ENCODE results near the gene CCND1. TPM values are rescaled to one million over a fixed set of nuclear protein-coding genes. Genes with fewer than 3 reads are reported as not detected.

CCND1 gene
- total RNA-seq, 1 experiment from 2014 or later = 2,517 TPM

DNA sequence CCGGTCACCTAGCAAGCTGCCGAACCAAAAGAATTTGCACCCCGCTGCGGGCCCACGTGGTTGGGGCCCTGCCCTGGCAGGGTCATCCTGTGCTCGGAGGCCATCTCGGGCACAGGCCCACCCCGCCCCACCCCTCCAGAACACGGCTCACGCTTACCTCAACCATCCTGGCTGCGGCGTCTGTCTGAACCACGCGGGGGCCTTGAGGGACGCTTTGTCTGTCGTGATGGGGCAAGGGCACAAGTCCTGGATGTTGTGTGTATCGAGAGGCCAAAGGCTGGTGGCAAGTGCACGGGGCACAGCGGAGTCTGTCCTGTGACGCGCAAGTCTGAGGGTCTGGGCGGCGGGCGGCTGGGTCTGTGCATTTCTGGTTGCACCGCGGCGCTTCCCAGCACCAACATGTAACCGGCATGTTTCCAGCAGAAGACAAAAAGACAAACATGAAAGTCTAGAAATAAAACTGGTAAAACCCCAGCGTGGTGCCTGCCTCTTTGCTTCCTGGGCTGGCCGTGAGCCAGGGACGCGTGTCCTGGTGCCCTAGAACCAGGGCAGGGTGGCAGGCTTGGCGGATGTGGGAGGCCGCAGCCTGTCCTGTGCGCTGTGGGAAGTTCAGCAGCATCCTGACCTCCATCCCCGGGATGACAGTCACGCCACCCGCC, 13.2 kb downstream of the CCND1 start:
- H3K4me3 ChIP-seq (ENCODE audit: low read depth, low read length, poor library complexity, severe bottlenecking) = no peak overlapping the region
- ChIA-PET CTCF (interaction anchor here (1.5 kb wide), 1 partner anchor 17 kb away, joined by 5 read pairs; no protein-coding TSS in a partner anchor), POLR2A (ENCODE audit: low non-redundant PET) (no interaction called here)
- BruUV-seq (replicated peaks) = no TSS peak
- peak overlapping the region; percentile 99 for H3K27ac ChIP-seq (ENCODE audit: low read depth, low read length, poor library complexity, severe bottlenecking)
- H3K36me3 ChIP-seq (ENCODE audit: insufficient read depth, low read length, poor library complexity, severe bottlenecking) = peaks cover 57% of the 10 kb centered on the region
- no peaks in the 10 kb centered on the region for H3K9me3 ChIP-seq (ENCODE audit: low read depth, low read length, poor library complexity, severe bottlenecking)
- no peak for TF ChIP-seq EZH2 (IDR thresholded peaks at IDR 0.05; ENCODE audit: borderline replicate concordance, low read depth, low read length, poor library complexity, severe bottlenecking)
- no peak for TF ChIP-seq CTCF (conservative IDR thresholded peaks at IDR 0.05; ENCODE audit: low read depth, low read length)
- no peak for DNase-seq (ENCODE audit: low spot score)
- peaks cover 66% of the 10 kb centered on the region for H3K4me1 ChIP-seq (ENCODE audit: insufficient read depth, low read length, poor library complexity, severe bottlenecking)
- intact Hi-C loops (cut with micrococcal nuclease; ENCODE audit: unreplicated experiment) = no loop called here
- no peaks in the 10 kb centered on the region for H3K27me3 ChIP-seq (replicated peaks; ENCODE audit: insufficient read depth, low read depth, low read length, poor library complexity)

- BruUV-seq (replicated peaks) = no TSS peak
- CTCF ChIA-PET = interaction anchor here (1.3 kb wide), 1 partner anchor 15 kb away, joined by 3 read pairs; no protein-coding TSS in a partner anchor
- H3K36me3 ChIP-seq (ENCODE audit: insufficient read depth, low read length, poor library complexity, severe bottlenecking) = peaks cover 49% of the 10 kb centered on the region
Observed at GRCh38 chr11:69654660-69655478, 13.9 kb downstream of the CCND1 start.

GRCh38 chr11:69655479-69656428, 14.8 kb downstream of the CCND1 start:
- Histone ChIP-seq H3K4me1 (ENCODE audit: insufficient read depth, low read length, poor library complexity, severe bottlenecking) (peaks cover 50% of the 10 kb centered on the region), H3K4me3 (ENCODE audit: low read depth, low read length, poor library complexity, severe bottlenecking) (no peak overlapping the region), H3K27me3 (replicated peaks; ENCODE audit: insufficient read depth, low read depth, low read length, poor library complexity) (no peaks in the 10 kb centered on the region), H3K27ac (ENCODE audit: low read depth, low read length, poor library complexity, severe bottlenecking) (peak overlapping the region; percentile 99), H3K36me3 (ENCODE audit: insufficient read depth, low read length, poor library complexity, severe bottlenecking) (peaks cover 41% of the 10 kb centered on the region), H3K9me3 (ENCODE audit: low read depth, low read length, poor library complexity, severe bottlenecking) (no peaks in the 10 kb centered on the region)
- DNase-seq (ENCODE audit: low spot score) = peak; percentile 76
- TF ChIP-seq CTCF (conservative IDR thresholded peaks at IDR 0.05; ENCODE audit: low read depth, low read length) (no peak), EZH2 (IDR thresholded peaks at IDR 0.05; ENCODE audit: borderline replicate concordance, low read depth, low read length, poor library complexity, severe bottlenecking) (no peak)
- no TSS peak for BruUV-seq (replicated peaks)
- CTCF ChIA-PET = interaction anchor here (0.6 to 1.3 kb wide), 4 partner anchors 14 to 554 kb away, joined by 3 to 4 read pairs (median 4); no protein-coding TSS in a partner anchor
- intact Hi-C loops (cut with micrococcal nuclease; ENCODE audit: unreplicated experiment) = no loop called here
- POLR2A ChIA-PET (ENCODE audit: low non-redundant PET) = interaction anchor here (1.2 kb wide), 1 partner anchor 13 kb away, joined by 4 read pairs; no protein-coding TSS in a partner anchor

More at GRCh38 chr11:69654660-69655478, 13.9 kb downstream of the CCND1 start:
- no peak overlapping the region for H3K4me3 ChIP-seq (ENCODE audit: low read depth, low read length, poor library complexity, severe bottlenecking)
- H3K4me1 ChIP-seq (ENCODE audit: insufficient read depth, low read length, poor library complexity, severe bottlenecking) = peaks cover 59% of the 10 kb centered on the region
- intact Hi-C loops (cut with micrococcal nuclease; ENCODE audit: unreplicated experiment) = no loop called here
- no peaks in the 10 kb centered on the region for H3K27me3 ChIP-seq (replicated peaks; ENCODE audit: insufficient read depth, low read depth, low read length, poor library complexity)
- TF ChIP-seq EZH2 (IDR thresholded peaks at IDR 0.05; ENCODE audit: borderline replicate concordance, low read depth, low read length, poor library complexity, severe bottlenecking) = no peak
- POLR2A ChIA-PET (ENCODE audit: low non-redundant PET) = interaction anchor here (1.2 kb wide), 1 partner anchor 12 kb away, joined by 4 read pairs; no protein-coding TSS in a partner anchor
- no peaks in the 10 kb centered on the region for H3K9me3 ChIP-seq (ENCODE audit: low read depth, low read length, poor library complexity, severe bottlenecking)
- DNase-seq (ENCODE audit: low spot score) = peak; percentile 82
- peak overlapping the region; percentile 99 for H3K27ac ChIP-seq (ENCODE audit: low read depth, low read length, poor library complexity, severe bottlenecking)

All from A673 (cell line).